ENCODE results near the gene BCAR3. TPM values are rescaled to one million over a fixed set of nuclear protein-coding genes. Genes with fewer than 3 reads are reported as not detected.

Gene BCAR3
- total RNA-seq, 1 donor from 2014 or later: 41.0 TPM

DNA sequence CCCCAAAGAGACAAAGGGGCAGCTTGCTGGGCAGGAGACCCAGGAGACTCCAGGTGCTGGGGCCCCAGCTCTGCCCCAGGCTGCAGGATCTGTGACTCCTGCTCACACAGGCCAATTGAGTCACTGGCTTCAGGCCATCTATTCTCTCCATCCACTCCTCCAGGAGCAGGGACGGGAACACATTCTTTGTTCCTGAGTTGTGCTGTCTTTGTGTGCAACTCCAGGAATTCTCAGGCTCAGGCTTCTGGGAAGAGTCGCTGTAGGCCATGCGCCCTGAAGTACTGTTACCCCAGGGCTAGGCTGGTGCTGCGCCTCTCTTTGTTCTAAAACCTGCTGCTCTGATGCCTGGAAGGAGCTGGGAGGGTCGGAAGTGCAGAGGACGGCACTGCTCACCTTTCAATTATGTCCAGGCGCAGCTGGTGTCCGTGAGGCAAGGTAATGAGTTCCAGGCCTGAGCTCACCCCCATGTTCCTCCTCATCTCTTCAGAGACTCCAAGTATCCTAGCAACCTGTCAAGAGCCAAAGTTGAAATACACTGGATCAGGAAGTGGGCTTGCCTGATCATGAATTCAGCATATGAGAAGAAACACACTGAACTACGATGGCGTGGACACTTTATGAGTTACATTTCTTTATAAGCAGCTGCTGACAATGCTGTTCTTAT is 105.9 kb downstream of the BCAR3 start:
- Histone ChIP-seq H3K27me3 (no peaks in the 10 kb centered on the region), H3K4me1 (peaks cover 6 to 10% of the 10 kb centered on the region in 2 donors), H3K36me3 (peaks cover 33 to 58% of the 10 kb centered on the region in 2 donors), H3K27ac (no peak overlapping the region), H3K4me3 (no peak overlapping the region), H3K9me3 (no peaks in the 10 kb centered on the region)
- DNase-seq (ENCODE audit: low spot score in 2 of 2): no peak
- intact Hi-C loops (cut with DNase I): no loop called here
- TF ChIP-seq, protein P1, sequence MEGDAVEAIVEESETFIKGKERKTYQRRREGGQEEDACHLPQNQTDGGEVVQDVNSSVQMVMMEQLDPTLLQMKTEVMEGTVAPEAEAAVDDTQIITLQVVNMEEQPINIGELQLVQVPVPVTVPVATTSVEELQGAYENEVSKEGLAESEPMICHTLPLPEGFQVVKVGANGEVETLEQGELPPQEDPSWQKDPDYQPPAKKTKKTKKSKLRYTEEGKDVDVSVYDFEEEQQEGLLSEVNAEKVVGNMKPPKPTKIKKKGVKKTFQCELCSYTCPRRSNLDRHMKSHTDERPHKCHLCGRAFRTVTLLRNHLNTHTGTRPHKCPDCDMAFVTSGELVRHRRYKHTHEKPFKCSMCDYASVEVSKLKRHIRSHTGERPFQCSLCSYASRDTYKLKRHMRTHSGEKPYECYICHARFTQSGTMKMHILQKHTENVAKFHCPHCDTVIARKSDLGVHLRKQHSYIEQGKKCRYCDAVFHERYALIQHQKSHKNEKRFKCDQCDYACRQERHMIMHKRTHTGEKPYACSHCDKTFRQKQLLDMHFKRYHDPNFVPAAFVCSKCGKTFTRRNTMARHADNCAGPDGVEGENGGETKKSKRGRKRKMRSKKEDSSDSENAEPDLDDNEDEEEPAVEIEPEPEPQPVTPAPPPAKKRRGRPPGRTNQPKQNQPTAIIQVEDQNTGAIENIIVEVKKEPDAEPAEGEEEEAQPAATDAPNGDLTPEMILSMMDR (IDR thresholded peaks at IDR 0.05): no peak

DNA sequence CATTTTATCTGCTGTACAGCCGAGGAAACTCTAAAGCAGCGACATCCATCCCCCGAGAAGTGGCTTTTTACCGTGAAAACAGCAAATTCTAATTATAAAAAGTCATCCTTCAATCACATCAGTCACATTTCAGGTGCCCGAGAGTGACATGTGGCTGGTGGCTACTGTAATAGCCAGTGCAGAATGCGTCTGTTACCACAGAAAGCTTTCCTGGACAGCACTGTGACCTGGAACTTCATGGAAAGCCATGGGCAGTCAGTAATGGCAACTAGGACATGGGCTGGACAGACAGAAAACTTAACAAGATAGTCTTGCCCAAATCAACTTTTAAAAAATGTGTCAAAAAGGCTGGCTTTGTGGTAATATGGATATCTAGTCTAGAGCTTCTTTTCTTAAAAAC is 106.6 kb downstream of the BCAR3 start:
- peaks cover 41 to 65% of the 10 kb centered on the region in 2 donors for H3K36me3 ChIP-seq
- intact Hi-C loops (cut with DNase I): no loop called here

DNA sequence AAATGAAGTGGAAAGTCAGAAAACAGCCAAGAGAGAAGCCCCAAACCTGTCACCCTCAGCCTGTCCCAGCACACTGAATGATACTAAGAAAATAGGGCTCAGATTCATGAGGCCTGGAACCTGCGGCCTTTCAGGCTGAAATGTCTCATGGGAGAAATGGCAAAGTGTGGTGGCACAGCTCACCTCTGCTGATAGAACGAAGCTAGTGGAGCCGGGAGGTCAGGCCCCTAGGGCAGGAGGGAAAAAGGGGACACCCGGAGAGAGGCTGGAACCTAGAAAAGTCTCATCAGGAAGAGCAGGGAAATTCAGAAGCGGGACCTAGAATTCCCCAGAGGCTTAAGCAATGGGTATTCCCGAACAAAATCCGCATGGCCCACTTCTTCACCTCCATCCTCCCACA is 107.1 kb downstream of the BCAR3 start:
- DNase-seq (ENCODE audit: low spot score in 2 of 2): no peak
- TF ChIP-seq, protein P1 (IDR thresholded peaks at IDR 0.05): no peak
- Histone ChIP-seq H3K4me3 (no peak overlapping the region), H3K36me3 (peaks cover 46 to 67% of the 10 kb centered on the region in 2 donors), H3K27ac (no peak overlapping the region), H3K9me3 (no peaks in the 10 kb centered on the region), H3K4me1 (peaks cover under 1 to 7% of the 10 kb centered on the region in 2 donors), H3K27me3 (no peaks in the 10 kb centered on the region)
- intact Hi-C loops (cut with DNase I): no loop called here

More for the DNA sequence above, 106.6 kb downstream of the BCAR3 start:
- no peak overlapping the region for H3K27ac ChIP-seq
- no peak for DNase-seq (ENCODE audit: low spot score in 2 of 2)
- H3K4me3 ChIP-seq: no peak overlapping the region
- H3K4me1 ChIP-seq: peaks cover 5 to 10% of the 10 kb centered on the region in 2 donors
- TF ChIP-seq, protein P1 (IDR thresholded peaks at IDR 0.05): no peak
- H3K27me3 ChIP-seq: no peaks in the 10 kb centered on the region
- no peaks in the 10 kb centered on the region for H3K9me3 ChIP-seq

DNA sequence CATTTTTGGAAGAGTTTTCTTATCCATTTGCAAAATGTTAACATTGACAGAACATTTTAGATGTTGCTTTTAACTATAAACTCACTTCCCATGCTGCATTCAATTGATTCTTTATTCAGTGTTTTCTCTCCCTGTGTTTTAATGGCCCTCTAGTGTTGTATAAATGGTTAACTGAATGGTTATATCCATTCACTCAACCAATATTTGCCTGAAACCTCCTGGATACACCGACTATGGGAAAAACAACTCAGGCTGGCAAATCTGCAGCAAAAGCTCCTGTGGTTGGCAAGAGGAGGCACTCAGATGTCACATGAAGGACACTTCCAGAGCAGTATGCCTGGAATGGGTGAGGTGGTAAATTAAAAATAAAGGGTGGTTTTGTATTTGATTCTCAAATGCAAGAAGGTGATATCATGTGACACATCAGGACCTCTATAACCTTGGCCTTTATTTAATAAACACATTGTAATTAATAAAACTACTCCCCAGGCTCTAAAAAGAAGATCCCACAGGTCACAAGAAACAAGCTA is 107.6 kb downstream of the BCAR3 start:
- H3K27ac ChIP-seq: no peak overlapping the region
- H3K36me3 ChIP-seq: peaks cover 51 to 69% of the 10 kb centered on the region in 2 donors
- intact Hi-C loops (cut with DNase I): no loop called here
- no peak for DNase-seq (ENCODE audit: low spot score in 2 of 2)
- no peak overlapping the region for H3K4me3 ChIP-seq
- TF ChIP-seq, protein P1 (IDR thresholded peaks at IDR 0.05): no peak
- H3K4me1 ChIP-seq: peaks cover 0 to 2% of the 10 kb centered on the region in 2 donors
- no peaks in the 10 kb centered on the region for H3K27me3 ChIP-seq
- H3K9me3 ChIP-seq: no peaks in the 10 kb centered on the region

DNA sequence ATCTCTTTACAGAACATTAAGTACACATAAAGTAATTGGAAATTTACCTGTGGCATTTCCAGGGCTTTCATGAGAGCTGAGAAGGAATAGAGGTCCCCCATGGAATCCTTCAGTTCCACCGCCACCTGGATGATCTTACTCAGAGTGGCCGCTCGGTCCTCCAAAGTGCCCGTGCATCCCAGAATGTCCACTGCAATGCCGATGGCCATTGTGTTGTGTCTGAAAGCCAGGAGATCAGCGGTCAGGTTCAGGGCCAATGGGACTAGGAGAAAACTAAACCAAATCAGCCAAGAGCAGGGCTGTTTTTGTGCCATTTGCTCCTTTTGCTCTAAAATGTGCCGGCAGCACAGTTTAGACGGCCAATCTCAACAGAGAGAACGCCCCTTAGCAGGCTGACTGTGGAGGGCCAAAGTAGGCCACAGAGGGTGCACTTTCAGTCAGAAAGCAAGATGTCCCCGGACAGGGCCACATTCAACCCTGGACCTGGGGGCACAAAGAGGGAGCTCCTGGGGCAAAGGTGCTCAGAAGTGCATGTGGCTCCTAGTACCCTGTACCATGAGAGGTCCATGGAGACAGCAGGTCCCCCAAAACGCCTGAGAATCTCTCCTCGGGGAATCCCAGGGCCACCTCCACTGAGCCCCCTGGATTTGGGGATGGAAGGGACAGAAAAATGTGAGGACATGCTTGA is 109.9 kb downstream of the BCAR3 start:
- H3K4me1 ChIP-seq: no peaks in the 10 kb centered on the region
- DNase-seq (ENCODE audit: low spot score in 2 of 2): no peak
- intact Hi-C loops (cut with DNase I): no loop called here
- peaks cover 65 to 88% of the 10 kb centered on the region in 2 donors for H3K36me3 ChIP-seq
- TF ChIP-seq, protein P1 (IDR thresholded peaks at IDR 0.05): no peak
- no peaks in the 10 kb centered on the region for H3K9me3 ChIP-seq
- no peak overlapping the region for H3K27ac ChIP-seq
- H3K27me3 ChIP-seq: no peaks in the 10 kb centered on the region
- H3K4me3 ChIP-seq: no peak overlapping the region
